ENCODE results near the gene WASHC2A. TPM values are rescaled to one million over a fixed set of nuclear protein-coding genes. Genes with fewer than 3 reads are reported as not detected.
"Not testable (repeated sequence)": the region's sequence is repeated elsewhere in the genome, so short reads cannot be mapped to it uniquely, and the experiment has no call there.

The WASHC2A gene
- total and polyA plus RNA-seq, 2 donors (not counting 1 experiment from before 2014, with no cell fraction given) = 21.2 to 66.5 TPM

DNA sequence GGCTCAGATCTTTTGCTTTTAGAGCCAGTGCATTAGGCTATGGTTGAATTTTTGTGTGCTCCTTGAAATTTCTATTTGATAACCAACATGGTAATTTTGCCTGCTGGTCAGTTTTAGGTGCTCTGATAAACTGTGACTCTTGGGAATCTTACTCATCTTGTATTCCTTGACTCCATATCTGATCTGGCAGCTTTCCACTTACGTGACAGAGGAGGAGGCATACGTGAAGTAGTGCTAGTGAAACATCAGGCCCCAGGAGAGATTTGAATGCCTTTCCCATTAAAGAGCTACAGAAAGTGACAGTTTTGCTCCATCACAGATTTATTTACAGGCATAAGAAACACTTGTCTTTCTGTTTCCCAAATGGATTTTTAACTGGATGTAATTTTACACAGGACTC, 59.0 kb downstream of the WASHC2A start:
- H3K4me1 Mint-ChIP-seq; intact Hi-C loops (cut with micrococcal nuclease); H3K4me3 ChIP-seq (ENCODE audit: control extremely low read depth in 1 of 5, extremely low read depth in 1 of 5, insufficient read depth in 1 of 5, low read depth in 2 of 5, low read length in 4 of 5); H3K9me3 ChIP-seq (ENCODE audit: control extremely low read depth in 1 of 3, control insufficient read depth in 2 of 3, insufficient read depth in 1 of 3, low read length in 2 of 3); H3K9me3 Mint-ChIP-seq (ENCODE audit: insufficient read depth); H4K20me1 ChIP-seq (ENCODE audit: control insufficient read depth, insufficient read depth, low read length, poor library complexity, severe bottlenecking); H3K27ac Mint-ChIP-seq; DNase-seq; H3K27ac ChIP-seq (ENCODE audit: low read length in 2 of 2); H3K27me3 Mint-ChIP-seq; CTCF ChIA-PET; ATAC-seq (ENCODE audit: low read depth); H2AFZ ChIP-seq (ENCODE audit: insufficient read depth, low read depth, low read length, poor library complexity, severe bottlenecking); H3K79me2 ChIP-seq (ENCODE audit: control insufficient read depth, insufficient read depth, low read length); POLR2A ChIA-PET; H3K9ac ChIP-seq (ENCODE audit: low read length); H3K4me1 ChIP-seq (ENCODE audit: control insufficient read depth in 2 of 2, insufficient read depth in 2 of 2, low read length in 2 of 2); H3K4me3 Mint-ChIP-seq; H3K4me2 ChIP-seq (replicated peaks; ENCODE audit: low read depth, low read length, poor library complexity, severe bottlenecking); H3K27me3 ChIP-seq (replicated peaks in 1 of 4; ENCODE audit: control extremely low read depth in 1 of 4, control insufficient read depth in 3 of 4, insufficient read depth in 4 of 4, low read length in 3 of 4): not testable (repeated sequence)
- no CpG with 5 or more reads among the region's 2 CpGs for WGBS (ENCODE audit: insufficient coverage)
- peaks cover 0 to 16% of the 10 kb centered on the region in 2 experiments for H3K36me3 ChIP-seq (replicated peaks in 1 of 2; ENCODE audit: control extremely low read depth in 1 of 2, control insufficient read depth in 1 of 2, extremely low read depth in 1 of 2, insufficient read depth in 2 of 2, low read length in 1 of 2)

DNA sequence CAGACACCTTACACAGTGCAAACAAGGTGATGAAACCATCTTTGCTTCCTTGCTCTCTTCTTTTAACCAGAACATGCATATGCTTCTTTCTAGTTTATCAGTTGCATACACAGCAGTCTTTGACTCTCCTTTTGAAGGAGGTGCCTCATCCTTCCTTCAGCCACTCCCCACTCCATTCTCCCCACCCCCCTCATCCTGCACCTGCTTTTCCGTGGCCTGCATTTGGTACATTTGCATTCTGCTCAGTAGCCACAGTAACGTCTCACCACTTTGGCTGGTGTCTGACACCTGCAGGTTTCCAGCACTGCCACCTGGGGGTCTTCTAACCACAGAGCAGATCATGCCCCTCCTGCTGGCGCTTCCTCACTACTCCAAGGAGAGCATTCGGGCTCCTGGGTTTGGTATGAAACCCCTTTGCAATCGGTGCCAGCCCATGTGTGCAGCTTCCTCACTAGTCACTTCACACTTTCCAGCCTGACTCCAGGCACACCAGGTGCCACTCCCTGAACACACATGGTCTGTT, 60.1 kb downstream of the WASHC2A start:
- intact Hi-C loops (cut with micrococcal nuclease); DNase-seq; H3K27me3 Mint-ChIP-seq; ATAC-seq (ENCODE audit: low read depth); H3K9me3 ChIP-seq (ENCODE audit: control extremely low read depth in 1 of 3, control insufficient read depth in 2 of 3, insufficient read depth in 1 of 3, low read length in 2 of 3); H3K79me2 ChIP-seq (ENCODE audit: control insufficient read depth, insufficient read depth, low read length); H4K20me1 ChIP-seq (ENCODE audit: control insufficient read depth, insufficient read depth, low read length, poor library complexity, severe bottlenecking); H2AFZ ChIP-seq (ENCODE audit: insufficient read depth, low read depth, low read length, poor library complexity, severe bottlenecking); H3K27ac ChIP-seq (ENCODE audit: low read length in 2 of 2); POLR2A ChIA-PET; H3K4me3 ChIP-seq (ENCODE audit: control extremely low read depth in 1 of 5, extremely low read depth in 1 of 5, insufficient read depth in 1 of 5, low read depth in 2 of 5, low read length in 4 of 5); H3K27me3 ChIP-seq (replicated peaks in 1 of 4; ENCODE audit: control extremely low read depth in 1 of 4, control insufficient read depth in 3 of 4, insufficient read depth in 4 of 4, low read length in 3 of 4); H3K4me3 Mint-ChIP-seq; H3K4me2 ChIP-seq (replicated peaks; ENCODE audit: low read depth, low read length, poor library complexity, severe bottlenecking); H3K9me3 Mint-ChIP-seq (ENCODE audit: insufficient read depth); H3K4me1 Mint-ChIP-seq; CTCF ChIA-PET; H3K9ac ChIP-seq (ENCODE audit: low read length); H3K4me1 ChIP-seq (ENCODE audit: control insufficient read depth in 2 of 2, insufficient read depth in 2 of 2, low read length in 2 of 2): not testable (repeated sequence)
- peak overlapping the region; percentile 21 for H3K27ac Mint-ChIP-seq
- no CpG with 5 or more reads among the region's 5 CpGs for WGBS (ENCODE audit: insufficient coverage)
- H3K36me3 ChIP-seq (replicated peaks in 1 of 2; ENCODE audit: control extremely low read depth in 1 of 2, control insufficient read depth in 1 of 2, extremely low read depth in 1 of 2, insufficient read depth in 2 of 2, low read length in 1 of 2) = peaks cover under 1 to 21% of the 10 kb centered on the region in 2 experiments

DNA sequence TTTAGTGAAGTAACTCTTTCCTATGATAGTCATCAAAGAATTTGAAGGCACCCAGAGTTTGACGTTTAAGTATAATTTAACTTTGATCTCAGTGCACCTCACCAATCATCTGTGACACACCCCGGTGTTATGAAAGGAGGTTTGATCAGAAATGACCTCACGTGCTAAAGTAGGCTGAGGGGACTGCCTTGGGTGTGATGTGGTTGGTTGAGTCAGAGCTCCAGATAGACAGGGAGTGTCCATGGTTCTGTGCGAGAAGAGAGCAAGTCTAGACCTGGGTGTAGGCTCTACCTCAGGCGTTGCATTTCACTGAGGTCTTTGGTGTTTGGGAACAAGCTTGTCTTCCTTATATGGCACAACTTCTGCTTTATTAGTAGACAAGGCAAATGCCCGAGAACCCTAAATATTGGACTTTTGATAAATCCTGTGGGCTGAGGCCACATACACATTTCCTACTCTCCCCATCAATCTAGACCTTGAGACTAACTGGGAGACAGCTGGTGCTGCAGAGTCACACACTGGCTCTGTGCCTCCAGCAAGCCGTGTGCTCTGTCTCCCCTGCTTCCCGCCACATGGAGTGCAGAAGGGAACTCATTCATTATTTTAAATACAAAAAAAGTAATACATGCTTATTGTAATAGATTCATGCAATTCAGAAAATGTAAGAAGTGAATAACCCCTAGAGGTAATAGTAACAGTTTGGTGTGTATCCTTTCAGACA, 63.7 kb downstream of the WASHC2A start:
- WGBS (ENCODE audit: insufficient coverage) = 100% methylated on average over 2 of the region's 8 CpGs
- H2AFZ ChIP-seq (ENCODE audit: insufficient read depth, low read depth, low read length, poor library complexity, severe bottlenecking); H3K27me3 ChIP-seq (replicated peaks in 1 of 4; ENCODE audit: control extremely low read depth in 1 of 4, control insufficient read depth in 3 of 4, insufficient read depth in 4 of 4, low read length in 3 of 4); H3K79me2 ChIP-seq (ENCODE audit: control insufficient read depth, insufficient read depth, low read length); H3K4me2 ChIP-seq (replicated peaks; ENCODE audit: low read depth, low read length, poor library complexity, severe bottlenecking); CTCF ChIA-PET; H3K9ac ChIP-seq (ENCODE audit: low read length); H3K27ac Mint-ChIP-seq; H3K4me3 ChIP-seq (ENCODE audit: control extremely low read depth in 1 of 5, extremely low read depth in 1 of 5, insufficient read depth in 1 of 5, low read depth in 2 of 5, low read length in 4 of 5); H3K4me1 Mint-ChIP-seq; DNase-seq; H3K27me3 Mint-ChIP-seq; H4K20me1 ChIP-seq (ENCODE audit: control insufficient read depth, insufficient read depth, low read length, poor library complexity, severe bottlenecking); POLR2A ChIA-PET; H3K4me1 ChIP-seq (ENCODE audit: control insufficient read depth in 2 of 2, insufficient read depth in 2 of 2, low read length in 2 of 2); H3K9me3 Mint-ChIP-seq (ENCODE audit: insufficient read depth); ATAC-seq (ENCODE audit: low read depth); H3K27ac ChIP-seq (ENCODE audit: low read length in 2 of 2); H3K4me3 Mint-ChIP-seq; intact Hi-C loops (cut with micrococcal nuclease); H3K9me3 ChIP-seq (ENCODE audit: control extremely low read depth in 1 of 3, control insufficient read depth in 2 of 3, insufficient read depth in 1 of 3, low read length in 2 of 3): not testable (repeated sequence)
- H3K36me3 ChIP-seq (replicated peaks in 1 of 2; ENCODE audit: control extremely low read depth in 1 of 2, control insufficient read depth in 1 of 2, extremely low read depth in 1 of 2, insufficient read depth in 2 of 2, low read length in 1 of 2) = peaks cover 1 to 18% of the 10 kb centered on the region in 2 experiments

DNA sequence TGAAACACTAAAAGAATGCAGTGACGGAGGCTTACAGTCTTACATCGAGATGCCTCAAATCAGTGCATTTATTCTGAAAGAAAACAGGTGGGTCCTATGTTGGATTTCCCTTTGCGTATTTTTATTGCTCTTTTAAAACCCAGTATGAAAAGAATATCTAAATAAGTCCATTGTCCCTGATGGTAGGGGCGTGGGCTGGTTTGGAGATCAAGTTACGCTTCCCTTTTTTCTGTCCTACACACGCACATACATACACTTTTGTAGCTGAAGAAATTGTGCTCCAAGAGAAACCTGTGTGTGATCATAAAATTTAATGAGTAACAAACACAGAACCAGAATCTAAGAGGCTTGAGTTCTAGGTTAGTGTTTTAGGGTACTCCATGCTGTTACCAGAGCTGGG, 64.6 kb downstream of the WASHC2A start:
- H3K4me2 ChIP-seq (replicated peaks; ENCODE audit: low read depth, low read length, poor library complexity, severe bottlenecking); H3K27ac ChIP-seq (ENCODE audit: low read length in 2 of 2); CTCF ChIA-PET; H3K4me1 ChIP-seq (ENCODE audit: control insufficient read depth in 2 of 2, insufficient read depth in 2 of 2, low read length in 2 of 2); H3K79me2 ChIP-seq (ENCODE audit: control insufficient read depth, insufficient read depth, low read length); H2AFZ ChIP-seq (ENCODE audit: insufficient read depth, low read depth, low read length, poor library complexity, severe bottlenecking); H3K9ac ChIP-seq (ENCODE audit: low read length); intact Hi-C loops (cut with micrococcal nuclease); H3K4me3 ChIP-seq (ENCODE audit: control extremely low read depth in 1 of 5, extremely low read depth in 1 of 5, insufficient read depth in 1 of 5, low read depth in 2 of 5, low read length in 4 of 5); H3K9me3 Mint-ChIP-seq (ENCODE audit: insufficient read depth); H3K27ac Mint-ChIP-seq; H3K4me3 Mint-ChIP-seq; DNase-seq; H3K27me3 ChIP-seq (replicated peaks in 1 of 4; ENCODE audit: control extremely low read depth in 1 of 4, control insufficient read depth in 3 of 4, insufficient read depth in 4 of 4, low read length in 3 of 4); H4K20me1 ChIP-seq (ENCODE audit: control insufficient read depth, insufficient read depth, low read length, poor library complexity, severe bottlenecking); ATAC-seq (ENCODE audit: low read depth); H3K9me3 ChIP-seq (ENCODE audit: control extremely low read depth in 1 of 3, control insufficient read depth in 2 of 3, insufficient read depth in 1 of 3, low read length in 2 of 3); H3K27me3 Mint-ChIP-seq; POLR2A ChIA-PET; H3K4me1 Mint-ChIP-seq: not testable (repeated sequence)
- WGBS (ENCODE audit: insufficient coverage) = 100% methylated on average over 2 of the region's 6 CpGs
- H3K36me3 ChIP-seq (replicated peaks in 1 of 2; ENCODE audit: control extremely low read depth in 1 of 2, control insufficient read depth in 1 of 2, extremely low read depth in 1 of 2, insufficient read depth in 2 of 2, low read length in 1 of 2) = peaks cover 1 to 18% of the 10 kb centered on the region in 2 experiments

Measured in B cell (primary cell).